Measurements from ENCODE around the gene ASL.
"Not testable (repeated sequence)": the region's sequence is repeated elsewhere in the genome, so short reads cannot be mapped to it uniquely, and the experiment has no call there.

ASL gene

DNA sequence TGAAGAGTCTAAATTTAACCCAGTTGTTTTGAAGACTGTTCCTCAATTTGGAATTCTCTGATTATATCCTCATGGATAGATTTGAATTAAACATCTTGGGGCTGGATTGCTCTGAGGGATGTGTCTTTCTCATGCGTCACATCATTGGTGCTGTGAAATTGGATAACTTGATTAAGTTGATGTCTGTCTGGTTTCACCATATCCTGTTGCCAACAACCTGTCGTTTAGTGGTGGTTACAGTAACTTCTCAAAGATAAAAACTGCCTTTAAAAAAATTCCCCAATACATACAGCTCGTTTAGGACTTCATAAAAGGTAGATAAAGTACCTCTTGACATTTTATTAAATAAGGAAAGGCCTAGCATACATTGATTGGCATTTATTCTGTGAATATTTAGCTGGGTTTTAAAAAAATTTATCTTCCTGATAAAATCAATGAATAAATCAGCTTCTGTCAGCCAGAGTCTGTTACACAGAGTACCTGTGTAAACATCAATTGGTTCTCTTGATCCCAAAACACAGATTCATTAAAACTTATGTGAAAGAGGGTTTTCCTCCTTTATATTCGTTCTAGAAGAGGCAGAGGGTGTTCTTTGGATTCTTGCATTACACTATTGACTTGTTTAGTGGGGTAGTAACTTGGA is 49.6 kb downstream of the ASL start:
- no peak for DNase-seq (ENCODE audit: low read depth)
- in situ Hi-C loops (cut with HindIII; ENCODE audit: low sequenced_read_pairs) = no loop called here
- no peak overlapping the region for H3K4me3 ChIP-seq (ENCODE audit: low read depth, low read length)
- TF ChIP-seq, protein P1, sequence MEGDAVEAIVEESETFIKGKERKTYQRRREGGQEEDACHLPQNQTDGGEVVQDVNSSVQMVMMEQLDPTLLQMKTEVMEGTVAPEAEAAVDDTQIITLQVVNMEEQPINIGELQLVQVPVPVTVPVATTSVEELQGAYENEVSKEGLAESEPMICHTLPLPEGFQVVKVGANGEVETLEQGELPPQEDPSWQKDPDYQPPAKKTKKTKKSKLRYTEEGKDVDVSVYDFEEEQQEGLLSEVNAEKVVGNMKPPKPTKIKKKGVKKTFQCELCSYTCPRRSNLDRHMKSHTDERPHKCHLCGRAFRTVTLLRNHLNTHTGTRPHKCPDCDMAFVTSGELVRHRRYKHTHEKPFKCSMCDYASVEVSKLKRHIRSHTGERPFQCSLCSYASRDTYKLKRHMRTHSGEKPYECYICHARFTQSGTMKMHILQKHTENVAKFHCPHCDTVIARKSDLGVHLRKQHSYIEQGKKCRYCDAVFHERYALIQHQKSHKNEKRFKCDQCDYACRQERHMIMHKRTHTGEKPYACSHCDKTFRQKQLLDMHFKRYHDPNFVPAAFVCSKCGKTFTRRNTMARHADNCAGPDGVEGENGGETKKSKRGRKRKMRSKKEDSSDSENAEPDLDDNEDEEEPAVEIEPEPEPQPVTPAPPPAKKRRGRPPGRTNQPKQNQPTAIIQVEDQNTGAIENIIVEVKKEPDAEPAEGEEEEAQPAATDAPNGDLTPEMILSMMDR (IDR thresholded peaks at IDR 0.05; ENCODE audit: low read depth, low read length, missing control alignments) = no peak

DNA sequence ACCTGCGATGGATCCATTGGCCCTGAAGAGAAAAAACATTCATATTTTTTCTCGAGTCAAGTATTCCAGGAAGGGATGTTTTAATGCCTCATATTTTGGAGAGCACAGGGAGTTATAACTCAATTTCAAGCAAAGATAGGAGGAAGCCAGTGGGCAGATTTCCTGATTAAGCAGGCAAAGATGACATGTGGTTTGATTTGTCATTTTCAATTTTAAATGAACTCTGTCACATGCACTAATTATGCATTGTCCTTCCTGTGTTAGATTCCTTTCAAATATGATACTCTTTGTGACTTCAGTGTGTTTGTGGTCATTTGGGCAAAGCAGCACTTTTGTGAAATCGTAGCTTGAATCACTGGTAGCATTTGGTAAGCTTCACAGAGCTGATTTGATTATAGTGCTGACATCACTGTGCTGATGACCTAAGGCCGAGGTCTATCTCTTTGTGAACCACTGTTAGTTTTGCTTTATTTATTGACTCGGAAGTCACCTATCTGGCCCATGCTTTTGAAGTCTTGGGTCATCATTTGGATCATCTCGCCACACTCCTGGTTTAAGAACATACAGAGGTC is 50.2 kb downstream of the ASL start:
- H3K4me3 ChIP-seq (ENCODE audit: low read depth, low read length); DNase-seq (ENCODE audit: low read depth); in situ Hi-C loops (cut with HindIII; ENCODE audit: low sequenced_read_pairs): not testable (repeated sequence)

DNA sequence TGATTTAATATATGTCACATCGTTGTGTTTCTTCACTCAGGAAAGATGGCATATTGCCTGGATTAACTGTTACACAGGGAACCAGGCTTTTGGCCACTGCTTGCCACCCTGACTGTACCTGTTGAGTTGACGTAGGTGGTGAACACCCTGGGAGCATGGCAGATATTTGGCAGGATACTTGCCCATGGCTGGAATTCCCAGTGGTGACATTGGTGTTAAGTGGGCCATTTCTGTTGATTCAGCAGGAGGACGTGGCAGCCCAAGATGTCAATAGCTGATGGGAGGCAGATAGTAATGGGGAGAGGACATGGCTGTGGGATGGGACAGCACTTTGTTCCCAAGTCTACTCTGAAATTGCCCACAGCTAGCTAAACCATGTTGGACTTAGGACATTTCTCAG is 51.6 kb downstream of the ASL start:
- H3K4me3 ChIP-seq (ENCODE audit: low read depth, low read length); in situ Hi-C loops (cut with HindIII; ENCODE audit: low sequenced_read_pairs); DNase-seq (ENCODE audit: low read depth): not testable (repeated sequence)

DNA sequence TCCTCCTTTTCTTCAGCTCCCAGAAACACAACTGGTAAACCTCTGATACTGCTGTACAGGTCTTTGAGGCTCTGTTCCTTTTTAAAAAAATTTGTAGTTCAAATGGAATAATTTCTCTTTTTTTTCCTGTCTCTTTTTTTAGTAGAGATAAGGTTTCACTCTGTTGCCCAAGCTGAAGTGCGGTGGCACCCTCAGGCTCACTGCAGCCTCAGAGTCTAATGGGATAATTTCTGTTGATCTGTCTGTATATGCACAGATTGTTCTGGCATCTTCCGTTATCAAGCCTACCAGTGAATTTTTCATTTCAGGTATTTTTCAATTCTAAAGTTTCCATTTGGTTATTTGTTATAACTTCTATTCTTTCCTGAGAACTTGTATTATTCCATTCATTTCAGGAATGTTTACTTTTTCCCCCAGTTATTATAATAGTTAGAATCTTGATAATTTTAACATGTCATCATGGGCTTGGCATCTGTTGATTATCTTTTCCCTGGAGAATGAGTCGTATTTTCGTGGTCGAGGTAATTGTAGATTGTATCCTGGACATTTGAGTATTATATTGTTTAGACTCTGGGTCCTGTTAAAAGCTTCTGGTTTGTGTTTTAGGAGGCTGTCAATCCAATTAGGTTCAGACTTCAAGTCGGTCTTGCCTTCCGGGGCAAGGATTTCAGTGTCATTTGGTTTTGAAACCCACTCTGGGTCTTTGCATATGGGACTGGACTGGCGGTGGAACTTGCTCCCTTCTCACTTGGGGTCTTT is 63.6 kb downstream of the ASL start:
- H3K4me3 ChIP-seq (ENCODE audit: low read depth, low read length) = no peak overlapping the region
- TF ChIP-seq, protein P1 (IDR thresholded peaks at IDR 0.05; ENCODE audit: low read depth, low read length, missing control alignments) = no peak
- in situ Hi-C loops (cut with HindIII; ENCODE audit: low sequenced_read_pairs) = no loop called here
- DNase-seq (ENCODE audit: low read depth) = no peak

DNA sequence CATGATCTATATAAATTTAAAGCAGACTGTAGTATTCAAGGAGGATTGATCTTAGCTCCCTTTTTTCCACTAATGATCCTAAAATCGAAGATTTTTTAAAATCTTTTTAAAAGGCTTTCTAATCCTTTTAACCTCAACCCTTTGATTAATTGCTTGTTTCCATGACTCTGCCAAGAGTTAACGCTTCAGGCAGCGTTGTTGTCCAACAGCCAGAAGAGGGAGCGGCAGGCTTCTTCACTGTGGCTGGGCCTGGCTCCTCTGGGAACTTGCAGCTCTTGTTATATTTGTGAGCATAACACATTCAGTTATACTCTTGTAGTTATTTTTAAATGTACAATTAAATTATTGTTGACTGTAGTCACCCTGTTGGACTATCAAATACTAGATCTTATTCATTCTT is 65.3 kb downstream of the ASL start:
- TF ChIP-seq, protein P1 (IDR thresholded peaks at IDR 0.05; ENCODE audit: low read depth, low read length, missing control alignments) = peak; percentile 83
- in situ Hi-C loops (cut with HindIII; ENCODE audit: low sequenced_read_pairs) = no loop called here
- no peak overlapping the region for H3K4me3 ChIP-seq (ENCODE audit: low read depth, low read length)
- peak; percentile 75 for DNase-seq (ENCODE audit: low read depth)

DNA sequence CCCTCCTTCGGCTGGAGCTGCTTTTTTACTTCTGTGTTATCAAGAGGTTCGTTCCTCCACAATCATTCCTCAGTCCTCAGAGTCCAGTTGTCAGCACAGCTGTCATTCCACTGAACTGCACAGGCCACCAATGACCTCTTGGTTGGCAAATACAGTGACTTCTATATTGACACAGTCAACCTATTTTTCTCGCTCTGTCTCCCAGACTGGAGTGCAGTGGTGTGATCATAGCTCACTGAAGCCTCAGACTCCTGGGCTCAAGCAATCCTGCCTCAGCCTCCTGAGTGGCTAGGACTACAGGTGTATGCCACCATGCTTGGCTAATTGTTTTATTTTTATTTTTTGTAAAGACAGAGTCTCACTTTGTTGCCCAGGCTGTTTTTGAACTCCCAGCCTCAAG is 66.7 kb downstream of the ASL start:
- DNase-seq (ENCODE audit: low read depth) = no peak
- H3K4me3 ChIP-seq (ENCODE audit: low read depth, low read length) = no peak overlapping the region
- in situ Hi-C loops (cut with HindIII; ENCODE audit: low sequenced_read_pairs) = no loop called here
- TF ChIP-seq, protein P1 (IDR thresholded peaks at IDR 0.05; ENCODE audit: low read depth, low read length, missing control alignments) = no peak

DNA sequence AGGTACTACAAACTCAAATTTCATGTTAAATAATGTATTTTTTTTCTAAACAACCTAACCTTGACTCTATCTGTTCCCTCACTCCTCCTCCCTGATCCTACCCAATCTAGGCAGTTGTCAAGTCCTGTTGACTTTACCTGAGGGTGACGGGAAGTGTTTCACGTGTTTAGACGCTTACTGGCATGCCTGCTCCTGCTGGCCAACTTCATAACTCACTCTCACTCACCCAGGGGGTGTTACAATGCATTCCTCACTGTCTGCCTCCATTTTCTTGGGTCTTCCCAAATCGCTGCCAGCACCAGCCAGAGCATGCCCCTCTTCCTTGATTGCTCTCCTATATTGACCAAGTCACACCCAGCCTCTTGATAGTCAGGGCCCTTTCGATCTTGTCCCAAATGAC is 67.4 kb downstream of the ASL start:
- no peak overlapping the region for H3K4me3 ChIP-seq (ENCODE audit: low read depth, low read length)
- TF ChIP-seq, protein P1 (IDR thresholded peaks at IDR 0.05; ENCODE audit: low read depth, low read length, missing control alignments) = no peak
- in situ Hi-C loops (cut with HindIII; ENCODE audit: low sequenced_read_pairs) = no loop called here
- DNase-seq (ENCODE audit: low read depth) = no peak

Data from astrocyte of the cerebellum (primary cell).